OCI-LY7 (cell line): ENCODE measurements around the gene RPL32. TPM values are rescaled to one million over a fixed set of nuclear protein-coding genes. Genes with fewer than 3 reads are reported as not detected.

Source experiments
- BruUV-seq: library from RNA; stranded (reverse); fragments of 400-500 nt; replicated peaks from 2 replicates; lab custom pipeline; 2021; lab: Mats Ljungman, UMichigan
- CTCF ChIA-PET: fragments of 300-600 bp; sonication (Branson Sonifier 250); formaldehyde crosslinking; loops from one replicate; lab custom pipeline; 2022; ENCODE audit warnings: antibody characterized with exemption; ENCODE audit not compliant: unreplicated experiment; lab: Charles Lee
- POLR2A ChIA-PET: fragments of 300-600 bp; sonication (Branson Sonifier 250); formaldehyde crosslinking; loops from one replicate; lab custom pipeline; 2022; ENCODE audit warnings: antibody characterized with exemption; lab: Charles Lee
- DNase-seq: peaks from one replicate; pipeline ENCODE4 v3.0.0-alpha.2; 2015; ENCODE audit warnings: low spot score
- H2AFZ ChIP-seq: fragments of 200-600 bp; sonication (generic), shearing (Covaris generic); 2 replicates; pipeline ENCODE4 v1.6.1; 2014; ENCODE audit warnings: mild to moderate bottlenecking, antibody characterized with exemption, low read length, moderate library complexity
- H3K27ac ChIP-seq: fragments of 200-600 bp; sonication (generic); 2 replicates; pipeline ENCODE4 v1.5.1; 2014; ENCODE audit warnings: mixed run types, low read depth, mild to moderate bottlenecking, moderate library complexity, low read length, inconsistent platforms; ENCODE audit not compliant: poor library complexity, severe bottlenecking
- H3K36me3 ChIP-seq: fragments of 200-600 bp; sonication (generic); 2 replicates; pipeline ENCODE4 v1.6.1; 2014; ENCODE audit warnings: mild to moderate bottlenecking, antibody characterized with exemption, low read length, moderate library complexity, mixed read lengths; ENCODE audit not compliant: insufficient read depth
- H3K4me1 ChIP-seq: fragments of 200-600 bp; sonication (generic); 2 replicates; pipeline ENCODE4 v1.5.1; 2014; ENCODE audit warnings: mild to moderate bottlenecking, low read length; ENCODE audit not compliant: insufficient read depth, poor library complexity, severe bottlenecking
- H3K4me2 ChIP-seq: fragments of 200-600 bp; sonication (generic); 2 replicates; pipeline ENCODE4 v1.6.1; 2014; ENCODE audit warnings: mild to moderate bottlenecking, low read length
- H3K4me3 ChIP-seq: fragments of 200-600 bp; sonication (generic); 2 replicates; pipeline ENCODE4 v1.5.1; 2014; ENCODE audit warnings: mild to moderate bottlenecking, low read depth, low read length; ENCODE audit not compliant: poor library complexity, severe bottlenecking
- H3K79me2 ChIP-seq: fragments of 200-600 bp; sonication (generic); 2 replicates; pipeline ENCODE4 v1.6.1; 2016; ENCODE audit warnings: low read depth, mild to moderate bottlenecking, low read length, moderate library complexity, mixed read lengths; ENCODE audit not compliant: insufficient read depth
- H3K9me2 ChIP-seq: fragments of 200-600 bp; sonication (generic); 2 replicates; pipeline ENCODE4 v1.6.1; 2016; ENCODE audit warnings: mild to moderate bottlenecking, low read length, mixed read lengths; ENCODE audit not compliant: insufficient read depth
- H3K9me3 ChIP-seq: fragments of 200-600 bp; sonication (generic); 2 replicates; pipeline ENCODE4 v1.6.1; 2014; ENCODE audit warnings: mild to moderate bottlenecking, mixed run types, low read length, mixed read lengths
- H4K20me1 ChIP-seq: fragments of 200-600 bp; sonication (generic); 2 replicates; pipeline ENCODE4 v1.6.1; 2014; ENCODE audit warnings: mild to moderate bottlenecking, antibody characterized with exemption, low read length, moderate library complexity, mixed read lengths; ENCODE audit not compliant: insufficient read depth
- CTCF ChIP-seq: fragments of 200-600 bp; sonication (generic); conservative IDR thresholded peaks from 2 replicates; pipeline ENCODE4 v1.5.1; 2014; ENCODE audit warnings: mild to moderate bottlenecking, antibody characterized with exemption, low read length, moderate library complexity, mixed read lengths
- EZH2phosphoT487 ChIP-seq: fragments of 200-600 bp; sonication (generic); IDR thresholded peaks from 2 replicates; pipeline ENCODE4 v1.6.1; 2018; ENCODE audit warnings: low read depth, borderline replicate concordance, mild to moderate bottlenecking, mixed run types, antibody characterized with exemption, low read length, moderate library complexity, mixed read lengths
- intact Hi-C: fragments of 100-400 bp; cut with micrococcal nuclease; formaldehyde crosslinking; loops from one replicate; pipeline ENCODE4 v1.10.0; 2022; ENCODE audit not compliant: unreplicated experiment
- total RNA-seq, 2 experiments: library from RNA; depleted of rRNA in 1 of 2; stranded (reverse); fragments of >200 nt in 1 of 2; shearing (Covaris generic) in 1 of 2; gene quantifications; 2 replicates each; pipeline ENCODE4 v1.2.3, GENCODE V29; 2014 to 2022

The RPL32 gene
- total RNA-seq, 2 experiments from 2014 or later, result 2,099 to 3,717 TPM

DNA sequence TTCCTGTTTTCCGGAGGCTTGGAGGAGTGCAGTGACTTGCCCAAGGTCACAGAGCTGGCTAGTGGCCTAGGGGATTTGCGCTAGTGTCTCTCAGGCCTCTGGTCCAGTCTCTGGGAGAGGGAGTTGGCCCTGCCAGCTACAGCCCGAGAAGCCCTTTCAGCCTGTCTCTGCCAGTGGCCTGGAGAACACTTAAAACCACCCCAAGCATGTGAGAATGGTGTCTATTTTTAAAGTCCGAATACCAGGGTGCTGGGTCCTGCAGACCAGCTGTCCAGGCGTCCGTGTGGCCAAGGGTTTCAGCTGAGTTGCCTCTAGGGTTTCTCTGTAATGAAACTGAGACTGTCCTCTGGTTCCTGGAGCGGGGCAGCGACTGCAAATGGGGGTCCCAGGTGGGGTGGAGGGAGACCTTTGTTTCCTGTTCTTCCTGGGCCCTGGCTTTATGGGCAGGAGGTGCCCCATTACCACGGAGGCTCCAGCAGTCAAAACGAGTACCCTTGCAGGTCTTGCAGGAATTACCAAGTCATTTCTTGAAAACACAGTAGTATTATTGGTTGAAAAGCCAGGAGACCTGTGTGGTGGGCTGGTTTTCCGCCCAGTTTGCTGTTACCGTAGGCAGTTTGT, 42.7 kb downstream of the RPL32 start:
- Histone ChIP-seq H3K27ac (peak overlapping the region; percentile 39), H3K79me2 (no peaks in the 10 kb centered on the region), H3K4me1 (peaks cover 34% of the 10 kb centered on the region), H3K4me2 (peak overlapping the region; percentile 67), H3K36me3 (peaks cover 6% of the 10 kb centered on the region), H3K9me2 (no peaks in the 10 kb centered on the region), H3K4me3 (no peak overlapping the region), H4K20me1 (no peaks in the 10 kb centered on the region), H3K9me3 (no peaks in the 10 kb centered on the region), H2AFZ (no peak overlapping the region)
- intact Hi-C loops, result no loop called here
- CTCF ChIA-PET, result interaction anchor here (0.7 kb wide), 1 partner anchor 11 kb away, joined by 3 read pairs; no protein-coding TSS in a partner anchor
- POLR2A ChIA-PET, result interaction anchor here (1.0 kb wide), 1 partner anchor 13 kb away, joined by 4 read pairs; no protein-coding TSS in a partner anchor
- no peak for TF ChIP-seq EZH2phosphoT487
- TF ChIP-seq CTCF, result no peak
- DNase-seq, result no peak
- BruUV-seq, result no TSS peak

GRCh38 chr3:12797892-12798558, 43.3 kb downstream of the RPL32 start:
- Histone ChIP-seq H3K4me2 (peak overlapping the region; percentile 67), H3K79me2 (no peaks in the 10 kb centered on the region), H3K9me2 (no peaks in the 10 kb centered on the region), H3K27ac (peak overlapping the region; percentile 39), H3K4me3 (peak overlapping the region; percentile 73), H3K4me1 (peaks cover 34% of the 10 kb centered on the region), H3K36me3 (no peaks in the 10 kb centered on the region), H3K9me3 (no peaks in the 10 kb centered on the region), H4K20me1 (no peaks in the 10 kb centered on the region), H2AFZ (no peak overlapping the region)
- DNase-seq, result peak; percentile 57
- ChIA-PET POLR2A (interaction anchor here (0.6 to 1.0 kb wide), 2 partner anchors 14 to 94 kb away, joined by 3 to 4 read pairs; no protein-coding TSS in a partner anchor), CTCF (interaction anchor here (0.7 kb wide), 1 partner anchor 12 kb away, joined by 3 read pairs; no protein-coding TSS in a partner anchor)
- no TSS peak for BruUV-seq
- intact Hi-C loops, result no loop called here
- no peak for TF ChIP-seq CTCF
- no peak for TF ChIP-seq EZH2phosphoT487
